Epithelial cell of proximal tubule (primary cell): Measurements from ENCODE around the gene ZNF428. TPM values are rescaled to one million over a fixed set of nuclear protein-coding genes. Genes with fewer than 3 reads are reported as not detected.
"Not testable (repeated sequence)": the region's sequence is repeated elsewhere in the genome, so short reads cannot be mapped to it uniquely, and the experiment has no call there.

Source experiments
- DNase-seq: peaks from one replicate; pipeline ENCODE4 v3.0.0-alpha.2; 2011; ENCODE audit warnings: low read depth
- H3K4me3 ChIP-seq: 2 replicates; pipeline ENCODE4 v1.5.1; 2011; ENCODE audit warnings: low read depth, mild to moderate bottlenecking, low read length
- CTCF ChIP-seq: conservative IDR thresholded peaks from 2 replicates; pipeline ENCODE4 v1.5.1; 2012; ENCODE audit warnings: low read depth, mild to moderate bottlenecking, low read length
- total RNA-seq: library from RNA; depleted of rRNA; stranded (reverse); fragments of >200 nt; gene quantifications from 2 replicates; pipeline ENCODE4 v1.2.3, GENCODE V29; 2015

Gene ZNF428
- total RNA-seq, 1 donor from 2014 or later = 60.7 TPM

GRCh38 chr19:43641333-43641732, 21.9 kb upstream of the ZNF428 start:
- no peak for DNase-seq
- no peak for TF ChIP-seq CTCF
- H3K4me3 ChIP-seq = no peak overlapping the region

- H3K4me3 ChIP-seq = peak overlapping the region; percentile 57
- DNase-seq = no peak
- TF ChIP-seq CTCF = no peak
Observed at GRCh38 chr19:43640424-43640757, 21.0 kb upstream of the ZNF428 start.

GRCh38 chr19:43639519-43640423, 20.3 kb upstream of the ZNF428 start, which contains the start of gene CADM4:
Gene CADM4, minus strand, starts transcription at chr19:43639850. Its CDS starts 60 bp downstream, at chr19:43639790.
- peak within 1 kb of the TSS; percentile 57 for H3K4me3 ChIP-seq
- TF ChIP-seq CTCF = no peak
- DNase-seq = no peak

- H3K4me3 ChIP-seq = peak overlapping the region; percentile 56
- TF ChIP-seq CTCF = no peak
- DNase-seq = no peak
Observed at GRCh38 chr19:43638995-43639518, 19.6 kb upstream of the ZNF428 start.

GRCh38 chr19:43638214-43638994, 19.0 kb upstream of the ZNF428 start:
- DNase-seq = no peak
- peak overlapping the region; percentile 56 for H3K4me3 ChIP-seq
- TF ChIP-seq CTCF = no peak

GRCh38 chr19:43636121-43636683, 16.8 kb upstream of the ZNF428 start:
- DNase-seq = no peak
- TF ChIP-seq CTCF = no peak
- H3K4me3 ChIP-seq = no peak overlapping the region

GRCh38 chr19:43635561-43635940, 16.1 kb upstream of the ZNF428 start:
- DNase-seq = not testable (repeated sequence)
- peak overlapping the region; percentile 43 for H3K4me3 ChIP-seq
